Activated naive CD8-positive, alpha-beta T cell treated with anti-CD3 and anti-CD28 coated beads, Interleukin-2, amount 10 ng/mL, durations not matched to agents 7 days and 5 days (primary cell): Measurements from ENCODE around the gene FKBP11. TPM values are rescaled to one million over a fixed set of nuclear protein-coding genes. Genes with fewer than 3 reads are reported as not detected.
A peak's percentile ranks its signal among the peaks of the same experiment; 100 is the strongest.

Experiments used
- ATAC-seq: fragments of 150-1000 bp; cut with Tn5 transposase; one replicate; pipeline ENCODE4 v1.10.0; 2021; ENCODE audit warnings: low read depth, moderate library complexity
- POLR2A ChIA-PET: fragments of 350-600 bp; sonication (Branson Sonifier 250); formaldehyde crosslinking; loops from one replicate; lab custom pipeline; 2021; ENCODE audit warnings: antibody characterized with exemption; lab: Charles Lee
- DNase-seq: peaks from one replicate; pipeline ENCODE4 v3.0.0; 2021
- H3K27ac Mint-ChIP-seq: one replicate; pipeline ENCODE4 v1.8.0; 2022; ENCODE audit warnings: mild to moderate bottlenecking, mixed read lengths
- H3K27me3 Mint-ChIP-seq: one replicate; pipeline ENCODE4 v1.8.0; 2022; ENCODE audit warnings: mild to moderate bottlenecking, moderate library complexity, mixed read lengths
- H3K36me3 Mint-ChIP-seq: one replicate; pipeline ENCODE4 v1.8.0; 2021; ENCODE audit warnings: mild to moderate bottlenecking, mixed read lengths
- H3K4me1 Mint-ChIP-seq: one replicate; pipeline ENCODE4 v1.8.0; 2021; ENCODE audit warnings: mixed read lengths
- H3K4me3 Mint-ChIP-seq: one replicate; pipeline ENCODE4 v1.8.0; 2022; ENCODE audit warnings: mild to moderate bottlenecking, moderate library complexity, mixed read lengths
- H3K9me3 Mint-ChIP-seq: one replicate; pipeline ENCODE4 v1.8.0; 2021; ENCODE audit warnings: mixed read lengths
- total RNA-seq, 2 experiments: library from RNA; stranded (reverse); gene quantifications; one replicate each; pipeline ENCODE4 v1.2.3, GENCODE V29; 2021

The FKBP11 gene
- total RNA-seq, 2 experiments from 2014 or later, result 51.9 to 53.4 TPM

DNA sequence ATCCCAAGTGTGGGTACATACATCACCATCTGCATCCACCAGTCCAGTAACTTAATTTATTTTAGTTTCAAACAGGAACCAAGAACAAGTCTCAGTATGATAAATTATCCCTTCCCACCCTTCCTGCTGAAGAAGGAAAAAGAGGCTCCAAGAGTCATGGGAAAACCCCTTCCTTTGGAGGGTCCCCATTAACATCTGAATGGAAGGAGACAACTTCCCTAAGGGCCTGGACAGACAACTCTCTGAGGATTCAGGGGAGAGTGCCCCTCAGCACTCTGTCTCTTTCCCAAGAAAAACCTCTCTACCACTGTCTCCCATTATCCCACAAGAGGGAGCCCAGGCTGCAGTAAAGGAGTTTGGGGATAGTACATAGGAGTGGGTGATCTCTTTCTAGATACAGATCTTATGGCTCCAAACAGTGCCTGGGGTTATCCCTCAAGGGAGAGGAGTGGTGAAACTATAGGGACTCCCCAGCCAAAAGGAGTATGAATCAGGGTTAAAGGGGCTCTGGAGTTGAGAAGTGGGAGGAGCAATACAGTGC is 40.1 kb upstream of the FKBP11 start:
- POLR2A ChIA-PET, result no interaction called here
- Mint-ChIP-seq H3K4me1 (no peaks in the 10 kb centered on the region), H3K9me3 (no peaks in the 10 kb centered on the region), H3K27ac (no peak overlapping the region), H3K4me3 (no peak overlapping the region), H3K27me3 (peaks cover 28% of the 10 kb centered on the region), H3K36me3 (no peaks in the 10 kb centered on the region)
- no peak for DNase-seq
- ATAC-seq, result no peak

GRCh38 chr12:48961801-48962200 is 36.5 kb upstream of the FKBP11 start:
- DNase-seq, result no peak
- Mint-ChIP-seq H3K4me3 (no peak overlapping the region), H3K4me1 (peaks cover 7% of the 10 kb centered on the region), H3K27me3 (peaks cover 14% of the 10 kb centered on the region), H3K36me3 (peaks cover 3% of the 10 kb centered on the region), H3K9me3 (no peaks in the 10 kb centered on the region), H3K27ac (no peak overlapping the region)
- ATAC-seq, result no peak
- POLR2A ChIA-PET, result no interaction called here

GRCh38 chr12:48961331-48961730 is 36.0 kb upstream of the FKBP11 start:
- Mint-ChIP-seq H3K27ac (no peak overlapping the region), H3K4me3 (no peak overlapping the region), H3K9me3 (no peaks in the 10 kb centered on the region), H3K36me3 (peaks cover 6% of the 10 kb centered on the region), H3K27me3 (peaks cover 14% of the 10 kb centered on the region), H3K4me1 (peaks cover 12% of the 10 kb centered on the region)
- POLR2A ChIA-PET, result no interaction called here
- DNase-seq (no peak), ATAC-seq (no peak)

GRCh38 chr12:48960834-48961233 is 35.5 kb upstream of the FKBP11 start:
- Mint-ChIP-seq H3K36me3 (peaks cover 7% of the 10 kb centered on the region), H3K9me3 (no peaks in the 10 kb centered on the region), H3K4me3 (no peak overlapping the region), H3K27me3 (peaks cover 11% of the 10 kb centered on the region), H3K4me1 (peaks cover 17% of the 10 kb centered on the region), H3K27ac (no peak overlapping the region)
- DNase-seq, result no peak
- ATAC-seq, result no peak
- POLR2A ChIA-PET, result no interaction called here

GRCh38 chr12:48958049-48958388 is 32.7 kb upstream of the FKBP11 start:
- H3K36me3 Mint-ChIP-seq, result peaks cover 13% of the 10 kb centered on the region
- no peak overlapping the region for H3K27ac Mint-ChIP-seq

DNA sequence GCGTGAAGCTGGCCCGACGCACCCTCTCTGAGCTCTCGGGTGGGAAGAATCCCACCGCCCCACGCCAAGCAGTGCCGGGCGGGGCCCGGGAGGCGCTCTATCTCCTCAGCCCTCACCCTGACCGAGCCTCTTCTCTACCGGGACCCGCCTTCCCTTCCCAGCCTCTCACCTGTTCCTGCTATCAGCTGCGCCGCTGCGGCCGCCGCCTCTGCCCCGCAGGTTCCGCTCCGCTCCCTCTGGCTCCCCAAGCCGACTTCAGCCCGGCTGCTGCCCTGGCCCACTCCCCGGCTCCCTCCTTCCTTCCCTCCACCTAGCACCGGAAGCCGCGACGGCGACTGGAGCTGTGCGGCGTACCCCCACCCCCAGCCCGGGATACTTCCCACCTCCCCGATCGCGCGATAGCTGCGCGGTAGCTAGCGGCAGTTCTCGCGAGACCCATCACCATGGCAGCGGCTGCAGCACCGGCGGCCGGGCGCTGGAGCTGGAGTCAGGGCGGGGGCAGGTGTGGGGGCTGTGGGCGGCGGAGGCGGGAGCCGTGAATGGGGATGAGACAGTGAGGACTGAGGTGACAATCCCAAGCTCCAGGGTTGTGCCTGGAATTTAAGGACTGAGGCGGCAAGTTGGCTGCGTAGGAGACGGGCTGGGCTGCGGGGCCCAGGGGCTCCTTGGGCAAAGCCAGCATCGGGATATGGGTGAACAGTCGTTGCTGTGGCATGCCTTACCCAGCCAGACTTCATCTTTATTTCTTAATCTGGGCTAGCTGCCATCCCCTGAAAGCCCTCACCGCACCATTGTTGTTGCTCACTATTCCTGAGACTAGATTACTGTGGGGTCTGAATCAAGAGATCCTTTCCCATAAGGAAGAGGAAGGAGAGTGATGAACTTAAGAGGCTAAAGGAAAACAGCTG is 32.1 kb upstream of the FKBP11 start, which contains the start of gene ARF3:
ARF3 (minus strand) TSS at position 347 of the 908 bp plus-strand sequence. CDS start 16,392 bp downstream, outside the sequence.
- Mint-ChIP-seq H3K36me3 (peaks cover 17% of the 10 kb centered on the region), H3K4me3 (peak within 1 kb of the TSS; percentile 98), H3K27me3 (peaks cover 8% of the 10 kb centered on the region), H3K27ac (peak within 1 kb of the TSS; percentile 93), H3K4me1 (peaks cover 31% of the 10 kb centered on the region), H3K9me3 (no peaks in the 10 kb centered on the region)
- peak; percentile 94 for ATAC-seq
- POLR2A ChIA-PET, result interaction anchor here (0.6 to 1.5 kb wide), 14 partner anchors 10 to 1155 kb away, joined by 3 to 15 read pairs (median 4); partner anchors contain the start of genes DDX23, FKBP11, RHEBL1 and RND1
- peak; percentile 94 for DNase-seq

More at GRCh38 chr12:48958049-48958388, 32.7 kb upstream of the FKBP11 start:
- DNase-seq (no peak), ATAC-seq (no peak)
- Mint-ChIP-seq H3K4me1 (peaks cover 31% of the 10 kb centered on the region), H3K9me3 (no peaks in the 10 kb centered on the region), H3K27me3 (peaks cover 11% of the 10 kb centered on the region), H3K4me3 (peak overlapping the region; percentile 98)
- POLR2A ChIA-PET, result interaction anchor here (0.7 to 1.5 kb wide), 11 partner anchors 9 to 111 kb away, joined by 3 to 15 read pairs (median 4); partner anchors contain the start of genes DDX23, FKBP11, RHEBL1 and RND1

DNA sequence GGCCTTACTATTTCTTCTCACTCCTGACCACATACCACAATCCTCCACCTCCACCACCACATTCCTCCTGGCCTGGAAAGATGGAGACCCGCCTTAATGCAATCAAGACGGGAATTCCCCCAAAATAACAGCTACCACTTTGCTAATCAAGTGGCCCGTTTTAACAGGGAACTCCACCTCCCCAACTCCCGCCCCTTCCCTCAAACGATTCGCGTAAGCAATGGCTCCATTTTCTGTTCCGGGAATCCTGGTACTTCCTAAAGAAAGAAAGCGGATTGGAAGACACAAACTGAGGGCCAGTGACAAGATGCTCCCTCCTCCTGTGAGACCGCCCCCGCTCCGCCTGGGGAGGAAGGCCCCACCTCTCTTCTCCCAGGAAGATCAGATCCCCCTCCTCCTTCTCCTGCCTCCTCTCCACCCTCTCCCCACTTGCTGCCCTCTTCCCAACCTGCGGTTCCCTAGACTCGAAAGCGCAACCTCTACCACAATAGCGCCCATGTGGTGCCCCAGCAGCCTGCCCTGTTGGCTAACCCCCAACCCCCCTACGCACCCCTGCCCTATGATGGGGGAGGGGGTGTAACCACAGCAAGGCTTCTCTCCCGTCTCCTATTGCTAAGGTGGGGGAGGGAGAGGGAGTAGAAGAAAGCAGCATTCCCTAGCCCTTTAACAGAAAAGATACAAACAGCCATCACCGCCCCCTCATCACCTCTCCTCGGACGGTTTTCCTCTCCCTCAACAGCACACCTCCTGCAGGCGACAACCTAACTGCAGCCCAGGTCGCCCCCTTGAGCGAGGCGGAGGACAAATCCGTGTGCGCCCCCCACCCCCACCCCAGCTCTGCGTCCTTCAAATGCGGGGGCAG is 31.2 kb upstream of the FKBP11 start:
- ATAC-seq (peak; percentile 35), DNase-seq (peak; percentile 43)
- Mint-ChIP-seq H3K36me3 (peaks cover 18% of the 10 kb centered on the region), H3K27me3 (peaks cover 8% of the 10 kb centered on the region), H3K4me1 (peaks cover 32% of the 10 kb centered on the region), H3K4me3 (peak overlapping the region; percentile 98), H3K27ac (peak overlapping the region; percentile 93), H3K9me3 (no peaks in the 10 kb centered on the region)
- POLR2A ChIA-PET, result interaction anchor here (0.6 to 1.5 kb wide), 12 partner anchors 13 to 1156 kb away, joined by 3 to 15 read pairs (median 4); partner anchors contain the start of genes DDX23, FKBP11, RND1 and TUBA1A

DNA sequence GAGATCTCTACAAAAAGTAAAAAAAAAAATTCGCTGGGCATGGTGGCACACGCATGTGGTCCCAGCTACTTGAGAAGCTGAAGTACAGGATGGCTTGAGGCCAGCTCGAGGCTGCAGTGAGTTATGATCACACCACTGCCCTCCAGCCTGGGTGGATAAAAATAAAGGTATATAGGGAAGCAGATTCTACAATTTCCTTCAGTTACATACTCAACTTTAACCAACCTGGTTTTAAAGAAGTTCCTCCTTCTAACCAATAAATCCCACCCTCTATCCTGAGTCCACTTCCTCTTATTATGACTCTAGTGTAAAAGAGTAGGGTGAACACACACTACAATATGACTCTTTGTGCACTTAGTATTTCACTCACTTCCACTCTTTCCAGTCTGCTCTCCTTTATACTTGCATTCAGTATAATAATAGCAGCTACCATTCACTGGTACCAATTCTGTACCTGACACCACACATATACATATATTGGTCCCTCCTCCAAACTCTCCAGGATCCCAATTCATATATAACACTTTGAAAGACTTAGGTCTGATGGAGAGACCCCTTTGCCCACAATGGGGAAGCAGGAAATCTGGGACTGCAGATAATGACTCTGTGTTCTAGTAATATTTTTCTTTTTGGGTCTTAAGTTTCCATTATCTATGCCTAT is 29.7 kb upstream of the FKBP11 start:
- peaks cover 3% of the 10 kb centered on the region for H3K27me3 Mint-ChIP-seq
- H3K4me3 Mint-ChIP-seq, result peak overlapping the region; percentile 98
- H3K36me3 Mint-ChIP-seq, result peaks cover 18% of the 10 kb centered on the region
- POLR2A ChIA-PET, result no interaction called here
- no peaks in the 10 kb centered on the region for H3K9me3 Mint-ChIP-seq
- DNase-seq, result no peak
- ATAC-seq, result no peak
- H3K27ac Mint-ChIP-seq, result no peak overlapping the region
- peaks cover 34% of the 10 kb centered on the region for H3K4me1 Mint-ChIP-seq

DNA sequence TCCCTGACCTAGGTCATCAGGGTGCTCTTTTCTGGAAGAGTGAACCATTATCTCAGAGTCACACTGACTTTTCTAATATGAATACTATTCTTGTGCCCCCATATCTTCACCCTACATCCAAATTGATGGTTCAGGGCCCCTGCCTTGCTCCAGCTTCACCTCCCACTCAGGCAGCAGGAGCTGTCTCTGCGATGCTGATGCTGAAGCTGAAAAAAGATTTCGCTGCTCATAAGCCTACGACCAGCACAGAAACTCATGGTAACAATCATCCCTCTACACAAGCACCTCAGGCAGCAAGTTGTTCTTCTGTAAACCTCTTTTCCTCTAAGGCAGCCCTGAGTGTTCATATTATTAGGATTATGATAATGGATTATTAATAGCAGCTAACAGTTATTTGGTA is 28.8 kb upstream of the FKBP11 start:
- Mint-ChIP-seq H3K4me3 (no peak overlapping the region), H3K9me3 (no peaks in the 10 kb centered on the region), H3K27ac (no peak overlapping the region), H3K4me1 (peaks cover 34% of the 10 kb centered on the region), H3K36me3 (peaks cover 20% of the 10 kb centered on the region), H3K27me3 (no peaks in the 10 kb centered on the region)
- ATAC-seq, result no peak
- DNase-seq, result no peak
- POLR2A ChIA-PET, result no interaction called here

DNA sequence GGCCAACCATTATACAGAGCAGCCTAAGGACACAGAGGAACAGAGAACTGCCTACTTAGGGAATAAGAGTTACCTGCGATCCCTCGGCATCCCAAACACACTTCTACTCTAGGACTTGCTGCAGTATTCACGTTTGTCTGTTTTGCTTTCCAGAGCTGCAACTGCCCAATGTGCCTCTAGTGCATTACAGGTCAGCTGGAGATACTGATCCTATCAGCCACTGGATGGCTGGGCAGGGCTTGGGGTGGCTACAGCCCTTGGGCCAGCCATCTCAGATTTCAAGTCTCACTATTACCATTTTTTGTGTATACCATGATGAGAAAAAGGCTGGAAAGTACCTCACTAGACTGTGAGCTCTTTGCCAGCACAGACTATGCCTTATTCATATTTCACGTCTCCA is 27.4 kb upstream of the FKBP11 start:
- POLR2A ChIA-PET, result interaction anchor here (1.5 kb wide), 1 partner anchor 87 kb away, joined by 3 read pairs; no protein-coding TSS in a partner anchor
- ATAC-seq (no peak), DNase-seq (no peak)
- Mint-ChIP-seq H3K9me3 (no peaks in the 10 kb centered on the region), H3K36me3 (peaks cover 23% of the 10 kb centered on the region), H3K4me1 (peaks cover 30% of the 10 kb centered on the region), H3K4me3 (no peak overlapping the region), H3K27ac (no peak overlapping the region), H3K27me3 (no peaks in the 10 kb centered on the region)

DNA sequence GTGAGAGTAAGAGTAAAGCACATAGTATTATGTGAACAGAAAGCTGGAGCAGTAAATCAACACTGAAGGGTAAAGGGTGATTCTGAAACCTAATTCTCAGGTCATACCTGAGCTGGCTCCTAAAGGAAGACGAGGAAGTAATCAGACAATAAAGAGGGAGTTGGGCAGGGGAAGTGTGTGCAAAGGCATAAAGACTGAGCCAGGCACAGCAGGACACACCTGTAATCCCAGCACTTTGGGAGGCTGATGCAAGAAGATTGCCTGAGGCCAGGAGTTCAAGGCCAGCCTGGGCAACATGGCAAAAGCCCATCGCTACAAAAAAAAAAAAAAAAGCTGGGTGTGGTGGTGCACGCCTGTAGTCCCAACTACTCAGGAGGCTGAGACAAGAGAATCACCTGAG is 22.4 kb upstream of the FKBP11 start:
- H3K4me1 Mint-ChIP-seq, result peaks cover 20% of the 10 kb centered on the region
- ATAC-seq, result no peak
- no peaks in the 10 kb centered on the region for H3K27me3 Mint-ChIP-seq
- H3K9me3 Mint-ChIP-seq, result no peaks in the 10 kb centered on the region
- POLR2A ChIA-PET, result no interaction called here
- no peak overlapping the region for H3K27ac Mint-ChIP-seq
- peaks cover 12% of the 10 kb centered on the region for H3K36me3 Mint-ChIP-seq
- DNase-seq, result no peak
- H3K4me3 Mint-ChIP-seq, result no peak overlapping the region

DNA sequence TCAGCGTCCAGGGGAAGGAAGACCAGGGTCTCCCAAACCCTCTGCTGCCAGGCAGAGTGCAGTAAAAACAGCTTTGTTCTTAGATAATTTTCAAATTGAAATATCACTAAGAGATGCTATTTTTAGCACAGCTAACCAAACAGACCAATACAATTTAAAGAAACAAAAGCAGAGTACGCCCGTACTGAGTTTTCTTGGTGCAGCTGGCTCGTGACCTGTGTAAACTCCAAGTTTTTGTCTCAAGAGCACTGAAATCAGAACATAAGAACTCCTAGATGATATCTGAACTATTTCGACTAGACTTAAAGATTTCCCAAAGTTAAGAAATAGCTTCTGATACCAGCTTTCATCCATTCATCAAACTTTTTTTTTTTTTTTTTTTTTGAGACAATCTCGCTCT is 21.7 kb upstream of the FKBP11 start:
- H3K36me3 Mint-ChIP-seq, result peaks cover 9% of the 10 kb centered on the region
- H3K9me3 Mint-ChIP-seq, result no peaks in the 10 kb centered on the region
- H3K27ac Mint-ChIP-seq, result peak overlapping the region; percentile 47
- no peak for DNase-seq
- H3K27me3 Mint-ChIP-seq, result no peaks in the 10 kb centered on the region
- ATAC-seq, result no peak
- H3K4me3 Mint-ChIP-seq, result no peak overlapping the region
- POLR2A ChIA-PET, result no interaction called here
- H3K4me1 Mint-ChIP-seq, result peaks cover 21% of the 10 kb centered on the region
